HCT116 (cell line): Measurements from ENCODE around the gene CD93. TPM values are rescaled to one million over a fixed set of nuclear protein-coding genes. Genes with fewer than 3 reads are reported as not detected.

Source experiments
- ATAC-seq: fragments of 200-7000 bp; cut with Tn5 transposase; 2 replicates; pipeline ENCODE4 v1.9.1; 2020; ENCODE audit warnings: mild to moderate bottlenecking, moderate library complexity
- BruUV-seq: library from RNA; stranded (reverse); fragments of 400-500 nt; replicated peaks from 2 replicates; lab custom pipeline; 2021; lab: Mats Ljungman, UMichigan
- CTCF ChIA-PET: fragments of 300-600 bp; sonication (Branson Sonifier 250); formaldehyde crosslinking; loops from one replicate; lab custom pipeline; 2021; ENCODE audit warnings: antibody characterized with exemption; lab: Charles Lee
- POLR2A ChIA-PET: fragments of 300-600, 350-600 bp; sonication (Branson Sonifier 250); formaldehyde crosslinking; loops from one replicate; lab custom pipeline; 2021; ENCODE audit warnings: antibody characterized with exemption; lab: Charles Lee
- RAD21 ChIA-PET, 2 experiments: fragments of 300-600 bp; sonication (Branson Sonifier 250); formaldehyde crosslinking; loops; one replicate each; lab custom pipeline; 2023; ENCODE audit warnings: low total read pairs in 2 of 2; ENCODE audit not compliant: uncharacterized antibody in 2 of 2, unreplicated experiment in 2 of 2, low non-redundant PET in 1 of 2; lab: Charles Lee
- DNase-seq: peaks from one replicate; pipeline ENCODE4 v3.0.0-alpha.2; 2010; ENCODE audit warnings: low read depth, low spot score
- H2AFZ ChIP-seq: fragments of 200-600 bp; shearing (Covaris generic), sonication (generic); 2 replicates; pipeline ENCODE4 v1.6.1; 2017; ENCODE audit warnings: low read depth, mixed run types, mixed read lengths, antibody characterized with exemption, low read length; ENCODE audit not compliant: poor library complexity, severe bottlenecking
- H3K27ac ChIP-seq: 2 replicates; pipeline ENCODE4 v1.5.1; 2012; ENCODE audit warnings: low read depth, low read length
- H3K27me3 ChIP-seq: fragments of 200-600 bp; sonication (generic); 2 replicates; pipeline ENCODE4 v1.6.1; 2016; ENCODE audit warnings: mixed run types, low read length, mixed read lengths; ENCODE audit not compliant: insufficient read depth
- H3K36me3 ChIP-seq, 2 experiments: fragments of 200-500 bp in 1 of 2; fragments of 200-600 bp in 1 of 2; sonication (Bioruptor generic) in 1 of 2; sonication (generic) in 1 of 2; 2 replicates each; pipeline versions ENCODE4 v1.5.1 to v1.6.1; 2014 to 2016; ENCODE audit warnings: low read length in 2 of 2, inconsistent platforms in 1 of 2, mixed read lengths in 1 of 2, mixed run types in 1 of 2; ENCODE audit not compliant: insufficient read depth in 2 of 2, control insufficient read depth in 1 of 2
- H3K4me1 ChIP-seq, 2 experiments: fragments of 200-600 bp in 1 of 2; sonication (generic) in 1 of 2; 2 replicates each; pipeline versions ENCODE4 v1.5.1 to v1.6.1; 2012 to 2017; ENCODE audit warnings: low read length in 2 of 2, inconsistent platforms in 1 of 2, mild to moderate bottlenecking in 1 of 2, mixed read lengths in 1 of 2, mixed run types in 1 of 2, moderate library complexity in 1 of 2; ENCODE audit not compliant: insufficient read depth in 2 of 2, control insufficient read depth in 1 of 2
- H3K4me2 ChIP-seq: fragments of 200-600 bp; sonication (generic); 2 replicates; pipeline ENCODE4 v1.6.1; 2017; ENCODE audit warnings: mixed run types, low read length, mixed read lengths
- H3K4me3 ChIP-seq, 2 experiments: fragments of 200-600 bp in 1 of 2; sonication (generic) in 1 of 2; replicated peaks in 1 of 2; 2 replicates each; pipeline ENCODE4 v1.5.1; 2011 to 2016; ENCODE audit warnings: low read length in 2 of 2, control low read depth in 1 of 2, low read depth in 1 of 2, mild to moderate bottlenecking in 1 of 2, mixed read lengths in 1 of 2, mixed run types in 1 of 2
- H3K79me2 ChIP-seq: fragments of 200-600 bp; sonication (generic); 2 replicates; pipeline ENCODE4 v1.6.1; 2017; ENCODE audit warnings: mild to moderate bottlenecking, mixed run types, low read length, moderate library complexity, mixed read lengths; ENCODE audit not compliant: insufficient read depth
- H3K9ac ChIP-seq: fragments of 200-600 bp; sonication (generic); 2 replicates; pipeline ENCODE4 v1.6.1; 2016; ENCODE audit warnings: low read length, mixed read lengths
- H3K9me2 ChIP-seq: fragments of 200-600 bp; sonication (generic), shearing (Covaris generic); 2 replicates; pipeline ENCODE4 v1.6.1; 2017; ENCODE audit warnings: mixed run types, mild to moderate bottlenecking, moderate library complexity; ENCODE audit not compliant: insufficient read depth
- H3K9me3 ChIP-seq, 2 experiments: fragments of 200-500 bp in 1 of 2; fragments of 200-600 bp in 1 of 2; sonication (Bioruptor generic) in 1 of 2; sonication (generic) in 1 of 2; 2 replicates each; pipeline ENCODE4 v1.6.1; 2014 to 2017; ENCODE audit warnings: low read length in 2 of 2, mixed read lengths in 2 of 2, inconsistent platforms in 1 of 2, low read depth in 1 of 2, mild to moderate bottlenecking in 1 of 2, mixed run types in 1 of 2, moderate library complexity in 1 of 2; ENCODE audit not compliant: control insufficient read depth in 1 of 2, insufficient read depth in 1 of 2
- H4K20me1 ChIP-seq: fragments of 200-600 bp; sonication (generic), shearing (Covaris generic); 2 replicates; pipeline ENCODE4 v1.6.1; 2017; ENCODE audit warnings: mixed run types, mild to moderate bottlenecking, moderate library complexity; ENCODE audit not compliant: insufficient read depth
- ELF1 ChIP-seq: IDR thresholded peaks from 2 replicates; pipeline ENCODE4 v1.6.1; 2012; ENCODE audit warnings: low read depth, borderline replicate concordance
- EZH2 ChIP-seq: fragments of 200-600 bp; sonication (generic); IDR thresholded peaks from 2 replicates; pipeline ENCODE4 v1.6.1; 2017; ENCODE audit warnings: antibody characterized with exemption, mixed run types
- EZH2phosphoT487 ChIP-seq: fragments of 200-600 bp; IDR thresholded peaks from 2 replicates; pipeline ENCODE4 v1.6.1; 2018; ENCODE audit warnings: antibody characterized with exemption, borderline replicate concordance
- FOSL1 ChIP-seq: IDR thresholded peaks from 2 replicates; pipeline ENCODE4 v1.6.1; 2012; ENCODE audit warnings: low read depth
- POLR2A ChIP-seq: IDR thresholded peaks from 2 replicates; pipeline ENCODE4 v1.7.0; 2011; ENCODE audit warnings: borderline replicate concordance; ENCODE audit not compliant: insufficient read depth, insufficient read length; ENCODE audit errors: extremely low read depth
- POLR2AphosphoS5 ChIP-seq: IDR thresholded peaks from 2 replicates; pipeline ENCODE4 v1.6.1; 2011; ENCODE audit warnings: mild to moderate bottlenecking, low read depth, low read length, moderate library complexity
- RAD21 ChIP-seq: IDR thresholded peaks from 2 replicates; pipeline ENCODE4 v1.6.1; 2012; ENCODE audit warnings: low read depth, mild to moderate bottlenecking
- SIN3A ChIP-seq: IDR thresholded peaks from 2 replicates; pipeline ENCODE4 v1.6.1; 2012; ENCODE audit warnings: low read depth
- SP1 ChIP-seq: IDR thresholded peaks from 2 replicates; pipeline ENCODE4 v1.6.1; 2012; ENCODE audit warnings: low read depth
- SRF ChIP-seq: IDR thresholded peaks from 2 replicates; pipeline ENCODE4 v1.6.1; 2012; ENCODE audit warnings: low read depth
- TCF7L2 ChIP-seq: IDR thresholded peaks from 2 replicates; pipeline ENCODE4 v1.7.0; 2011; ENCODE audit warnings: borderline replicate concordance, inconsistent platforms; ENCODE audit not compliant: insufficient read depth, insufficient read length; ENCODE audit errors: extremely low read depth
- YY1 ChIP-seq: IDR thresholded peaks from 2 replicates; pipeline ENCODE4 v1.6.1; 2011; ENCODE audit warnings: low read length, low read depth, moderate library complexity, mild to moderate bottlenecking; ENCODE audit not compliant: insufficient replicate concordance; ENCODE audit errors: extremely low read depth
- ZNF274 ChIP-seq: fragments of 200-500 bp; sonication (Bioruptor generic); IDR thresholded peaks from 2 replicates; pipeline ENCODE4 v1.6.1; 2014; ENCODE audit warnings: mild to moderate bottlenecking, low read depth, low read length, inconsistent platforms
- intact Hi-C: fragments of 100-400 bp; cut with micrococcal nuclease; formaldehyde crosslinking; loops from 2 replicates; pipeline ENCODE4 v1.10.0; 2022
- total RNA-seq: library from RNA; stranded (reverse); gene quantifications from one replicate; pipeline ENCODE4 v1.2.1, GENCODE V29; 2021; ENCODE audit not compliant: unreplicated experiment
- TF ChIP-seq, protein P1 (sequence below): IDR thresholded peaks from 2 replicates; pipeline ENCODE4 v1.6.1; 2012; ENCODE audit warnings: low read depth

The CD93 gene
- total RNA-seq, 1 experiment from 2014 or later = 0.07 TPM

DNA sequence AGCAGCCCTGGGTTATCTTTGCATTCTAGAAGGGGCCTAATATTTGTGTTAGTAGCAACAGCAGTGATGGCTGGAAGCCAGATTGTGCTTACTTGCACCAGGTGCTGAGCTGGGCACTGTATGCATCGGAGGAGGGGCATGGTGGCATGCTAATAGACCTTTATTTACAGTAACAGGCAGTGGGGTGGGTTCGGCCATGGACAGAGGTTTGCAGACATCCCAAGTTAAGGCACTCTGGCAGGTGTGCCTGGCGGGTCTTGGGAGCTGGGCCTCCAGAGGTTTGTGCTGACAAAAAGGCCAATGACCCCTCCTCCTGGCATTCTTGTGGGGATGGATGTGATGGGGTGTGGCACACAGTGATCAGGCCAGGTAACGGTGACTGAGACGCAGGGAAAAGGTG is 39.0 kb upstream of the CD93 start:
- Histone ChIP-seq H3K79me2 (no peaks in the 10 kb centered on the region), H3K9me2 (no peaks in the 10 kb centered on the region), H3K27ac (no peak overlapping the region), H2AFZ (no peak overlapping the region), H3K9ac (no peak overlapping the region), H3K9me3 (no peaks in the 10 kb centered on the region), H3K27me3 (no peaks in the 10 kb centered on the region), H3K4me1 (no peaks in the 10 kb centered on the region; a peak in 1 of 4 replicates), H3K36me3 (no peaks in the 10 kb centered on the region), H3K4me3 (no peak overlapping the region), H4K20me1 (no peaks in the 10 kb centered on the region), H3K4me2 (no peak overlapping the region)
- DNase-seq (no peak), ATAC-seq (no peak)
- POLR2A ChIA-PET = no interaction called here
- no TSS peak for BruUV-seq
- no peak for TF ChIP-seq ELF1
- no peak for TF ChIP-seq POLR2AphosphoS5
- TF ChIP-seq SP1 = no peak
- TF ChIP-seq ZNF274 = no peak
- TF ChIP-seq EZH2 = no peak
- TF ChIP-seq SRF = no peak
- intact Hi-C loops = no loop called here
- CTCF ChIA-PET = no interaction called here
- RAD21 ChIA-PET = interaction anchor here in 1 of 2 experiments (0.6 kb wide), 1 partner anchor 66 kb away, joined by 5 read pairs; no protein-coding TSS in a partner anchor

GRCh38 chr20:23123886-23124285 is 37.8 kb upstream of the CD93 start:
- Histone ChIP-seq H3K4me3 (no peak overlapping the region), H3K79me2 (no peaks in the 10 kb centered on the region), H3K36me3 (no peaks in the 10 kb centered on the region), H3K27ac (no peak overlapping the region), H3K27me3 (no peaks in the 10 kb centered on the region), H4K20me1 (no peaks in the 10 kb centered on the region), H3K4me2 (no peak overlapping the region), H3K9me3 (no peaks in the 10 kb centered on the region), H3K9me2 (no peaks in the 10 kb centered on the region), H3K9ac (no peak overlapping the region), H2AFZ (no peak overlapping the region), H3K4me1 (no peaks in the 10 kb centered on the region; a peak in 1 of 4 replicates)
- DNase-seq (no peak), ATAC-seq (no peak)
- RAD21 ChIA-PET = no interaction called here
- no TSS peak for BruUV-seq
- CTCF ChIA-PET = no interaction called here
- intact Hi-C loops = no loop called here
- POLR2A ChIA-PET = no interaction called here
- TF ChIP-seq, protein P1, sequence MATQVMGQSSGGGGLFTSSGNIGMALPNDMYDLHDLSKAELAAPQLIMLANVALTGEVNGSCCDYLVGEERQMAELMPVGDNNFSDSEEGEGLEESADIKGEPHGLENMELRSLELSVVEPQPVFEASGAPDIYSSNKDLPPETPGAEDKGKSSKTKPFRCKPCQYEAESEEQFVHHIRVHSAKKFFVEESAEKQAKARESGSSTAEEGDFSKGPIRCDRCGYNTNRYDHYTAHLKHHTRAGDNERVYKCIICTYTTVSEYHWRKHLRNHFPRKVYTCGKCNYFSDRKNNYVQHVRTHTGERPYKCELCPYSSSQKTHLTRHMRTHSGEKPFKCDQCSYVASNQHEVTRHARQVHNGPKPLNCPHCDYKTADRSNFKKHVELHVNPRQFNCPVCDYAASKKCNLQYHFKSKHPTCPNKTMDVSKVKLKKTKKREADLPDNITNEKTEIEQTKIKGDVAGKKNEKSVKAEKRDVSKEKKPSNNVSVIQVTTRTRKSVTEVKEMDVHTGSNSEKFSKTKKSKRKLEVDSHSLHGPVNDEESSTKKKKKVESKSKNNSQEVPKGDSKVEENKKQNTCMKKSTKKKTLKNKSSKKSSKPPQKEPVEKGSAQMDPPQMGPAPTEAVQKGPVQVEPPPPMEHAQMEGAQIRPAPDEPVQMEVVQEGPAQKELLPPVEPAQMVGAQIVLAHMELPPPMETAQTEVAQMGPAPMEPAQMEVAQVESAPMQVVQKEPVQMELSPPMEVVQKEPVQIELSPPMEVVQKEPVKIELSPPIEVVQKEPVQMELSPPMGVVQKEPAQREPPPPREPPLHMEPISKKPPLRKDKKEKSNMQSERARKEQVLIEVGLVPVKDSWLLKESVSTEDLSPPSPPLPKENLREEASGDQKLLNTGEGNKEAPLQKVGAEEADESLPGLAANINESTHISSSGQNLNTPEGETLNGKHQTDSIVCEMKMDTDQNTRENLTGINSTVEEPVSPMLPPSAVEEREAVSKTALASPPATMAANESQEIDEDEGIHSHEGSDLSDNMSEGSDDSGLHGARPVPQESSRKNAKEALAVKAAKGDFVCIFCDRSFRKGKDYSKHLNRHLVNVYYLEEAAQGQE = no peak
- no peak for TF ChIP-seq EZH2phosphoT487
- no peak for TF ChIP-seq POLR2A
- TF ChIP-seq RAD21 = no peak
- TF ChIP-seq TCF7L2 = no peak
- no peak for TF ChIP-seq YY1
- TF ChIP-seq ELF1 = no peak
- TF ChIP-seq FOSL1 = no peak
- TF ChIP-seq SIN3A = no peak
